Measurements from ENCODE around the gene DBT. TPM values are rescaled to one million over a fixed set of nuclear protein-coding genes. Genes with fewer than 3 reads are reported as not detected.
A peak's percentile ranks its signal among the peaks of the same experiment; 100 is the strongest.
"Not testable (repeated sequence)": the region's sequence is repeated elsewhere in the genome, so short reads cannot be mapped to it uniquely, and the experiment has no call there.

DBT gene
- polyA plus RNA-seq, 1 experiment: 11.4 TPM

GRCh38 chr1:100265562-100265930 lies 15.9 kb upstream of the DBT start:
- H3K9me3 ChIP-seq (ENCODE audit: control insufficient read depth, insufficient read depth, low read length): peaks cover 5% of the 10 kb centered on the region; the same call in 1 of the 2 replicates
- H3K4me3 ChIP-seq (ENCODE audit: low read depth, low read length): peak overlapping the region; percentile 89
- POLR2A ChIA-PET: interaction anchor here (0.5 to 1.8 kb wide), 8 partner anchors 16 to 452 kb away, joined by 3 to 11 read pairs (median 6); partner anchors contain the start of genes CDC14A, DBT, SASS6 and TRMT13
- CTCF ChIA-PET: interaction anchor here (1.1 to 1.6 kb wide), 3 partner anchors 194 to 603 kb away, joined by 3 to 5 read pairs (median 4); no protein-coding TSS in a partner anchor
- TF ChIP-seq, protein P1, sequence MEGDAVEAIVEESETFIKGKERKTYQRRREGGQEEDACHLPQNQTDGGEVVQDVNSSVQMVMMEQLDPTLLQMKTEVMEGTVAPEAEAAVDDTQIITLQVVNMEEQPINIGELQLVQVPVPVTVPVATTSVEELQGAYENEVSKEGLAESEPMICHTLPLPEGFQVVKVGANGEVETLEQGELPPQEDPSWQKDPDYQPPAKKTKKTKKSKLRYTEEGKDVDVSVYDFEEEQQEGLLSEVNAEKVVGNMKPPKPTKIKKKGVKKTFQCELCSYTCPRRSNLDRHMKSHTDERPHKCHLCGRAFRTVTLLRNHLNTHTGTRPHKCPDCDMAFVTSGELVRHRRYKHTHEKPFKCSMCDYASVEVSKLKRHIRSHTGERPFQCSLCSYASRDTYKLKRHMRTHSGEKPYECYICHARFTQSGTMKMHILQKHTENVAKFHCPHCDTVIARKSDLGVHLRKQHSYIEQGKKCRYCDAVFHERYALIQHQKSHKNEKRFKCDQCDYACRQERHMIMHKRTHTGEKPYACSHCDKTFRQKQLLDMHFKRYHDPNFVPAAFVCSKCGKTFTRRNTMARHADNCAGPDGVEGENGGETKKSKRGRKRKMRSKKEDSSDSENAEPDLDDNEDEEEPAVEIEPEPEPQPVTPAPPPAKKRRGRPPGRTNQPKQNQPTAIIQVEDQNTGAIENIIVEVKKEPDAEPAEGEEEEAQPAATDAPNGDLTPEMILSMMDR (IDR thresholded peaks at IDR 0.05; ENCODE audit: low read depth, low read length): no peak
- DNase-seq (ENCODE audit: low read depth, low spot score): no peak
- peak overlapping the region; percentile 68 for H3K27ac ChIP-seq (ENCODE audit: low read depth, low read length)
- no peaks in the 10 kb centered on the region for H3K27me3 ChIP-seq (ENCODE audit: control insufficient read depth, insufficient read depth, low read length)

GRCh38 chr1:100264081-100264480 lies 14.4 kb upstream of the DBT start:
- POLR2A ChIA-PET; H3K9me3 ChIP-seq (ENCODE audit: control insufficient read depth, insufficient read depth, low read length); H3K27me3 ChIP-seq (ENCODE audit: control insufficient read depth, insufficient read depth, low read length); H3K4me3 ChIP-seq (ENCODE audit: low read depth, low read length); CTCF ChIA-PET; DNase-seq (ENCODE audit: low read depth, low spot score); H3K27ac ChIP-seq (ENCODE audit: low read depth, low read length): not testable (repeated sequence)

DNA sequence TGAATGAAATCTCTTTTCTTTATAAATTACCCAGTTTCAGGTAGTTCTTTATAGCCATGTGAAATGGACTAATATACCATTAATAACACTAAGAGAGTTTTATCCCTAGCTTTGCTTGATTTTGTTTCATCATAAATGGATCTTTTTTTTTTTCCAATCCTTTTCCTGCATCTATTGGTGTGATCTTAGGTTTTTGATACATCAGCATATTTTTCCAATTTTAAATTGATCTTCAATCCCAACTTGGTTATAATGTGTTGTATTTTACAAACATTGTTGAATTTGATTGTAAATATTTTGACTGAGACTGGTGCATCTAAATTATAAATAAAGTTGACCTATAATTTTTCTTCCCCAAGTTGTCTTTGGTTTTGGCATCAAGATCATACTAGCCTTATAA lies 12.1 kb upstream of the DBT start:
- Histone ChIP-seq H3K4me3 (ENCODE audit: low read depth, low read length) (no peak overlapping the region), H3K27me3 (ENCODE audit: control insufficient read depth, insufficient read depth, low read length) (no peaks in the 10 kb centered on the region), H3K27ac (ENCODE audit: low read depth, low read length) (no peak overlapping the region), H3K9me3 (ENCODE audit: control insufficient read depth, insufficient read depth, low read length) (peaks cover 5% of the 10 kb centered on the region; the same call in 1 of the 2 replicates)
- TF ChIP-seq, protein P1 (IDR thresholded peaks at IDR 0.05; ENCODE audit: low read depth, low read length): no peak
- CTCF ChIA-PET: no interaction called here
- DNase-seq (ENCODE audit: low read depth, low spot score): no peak
- POLR2A ChIA-PET: interaction anchor here (0.7 kb wide), 1 partner anchor 12 kb away, joined by 5 read pairs; no protein-coding TSS in a partner anchor

DNA sequence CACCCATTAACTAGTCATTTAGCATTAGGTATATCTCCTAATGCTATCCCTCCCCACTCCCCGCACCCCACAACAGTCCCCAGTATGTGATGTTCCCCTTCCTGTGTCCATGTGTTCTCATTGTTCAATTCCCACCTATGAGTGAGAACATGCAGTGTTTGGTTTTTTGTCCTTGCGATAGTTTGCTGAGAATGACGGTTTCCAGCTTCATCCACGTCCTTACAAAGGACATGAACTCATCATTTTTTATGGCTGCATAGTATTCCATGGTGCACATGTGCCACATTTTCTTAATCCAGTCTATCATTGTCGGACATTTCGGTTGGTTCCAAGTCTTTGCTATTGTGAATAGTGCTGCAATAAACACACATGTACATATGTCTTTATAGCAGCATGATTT lies 8.8 kb upstream of the DBT start:
- H3K27ac ChIP-seq (ENCODE audit: low read depth, low read length); POLR2A ChIA-PET; DNase-seq (ENCODE audit: low read depth, low spot score); H3K4me3 ChIP-seq (ENCODE audit: low read depth, low read length); H3K27me3 ChIP-seq (ENCODE audit: control insufficient read depth, insufficient read depth, low read length); H3K9me3 ChIP-seq (ENCODE audit: control insufficient read depth, insufficient read depth, low read length); CTCF ChIA-PET: not testable (repeated sequence)

GRCh38 chr1:100256273-100256672 lies 6.6 kb upstream of the DBT start:
- POLR2A ChIA-PET; H3K27ac ChIP-seq (ENCODE audit: low read depth, low read length); H3K4me3 ChIP-seq (ENCODE audit: low read depth, low read length); H3K9me3 ChIP-seq (ENCODE audit: control insufficient read depth, insufficient read depth, low read length); DNase-seq (ENCODE audit: low read depth, low spot score); H3K27me3 ChIP-seq (ENCODE audit: control insufficient read depth, insufficient read depth, low read length); CTCF ChIA-PET: not testable (repeated sequence)

GRCh38 chr1:100253552-100253951 lies 3.9 kb upstream of the DBT start:
- Histone ChIP-seq H3K4me3 (ENCODE audit: low read depth, low read length) (no peak overlapping the region), H3K9me3 (ENCODE audit: control insufficient read depth, insufficient read depth, low read length) (no peaks in the 10 kb centered on the region), H3K27ac (ENCODE audit: low read depth, low read length) (no peak overlapping the region), H3K27me3 (ENCODE audit: control insufficient read depth, insufficient read depth, low read length) (peaks cover 4% of the 10 kb centered on the region)
- POLR2A ChIA-PET: no interaction called here
- TF ChIP-seq, protein P1 (IDR thresholded peaks at IDR 0.05; ENCODE audit: low read depth, low read length): no peak
- DNase-seq (ENCODE audit: low read depth, low spot score): no peak
- CTCF ChIA-PET: no interaction called here

- ChIA-PET CTCF (no interaction called here), POLR2A (no interaction called here)
- TF ChIP-seq, protein P1 (IDR thresholded peaks at IDR 0.05; ENCODE audit: low read depth, low read length): no peak
- Histone ChIP-seq H3K9me3 (ENCODE audit: control insufficient read depth, insufficient read depth, low read length) (no peaks in the 10 kb centered on the region), H3K27ac (ENCODE audit: low read depth, low read length) (no peak overlapping the region), H3K4me3 (ENCODE audit: low read depth, low read length) (no peak overlapping the region), H3K27me3 (ENCODE audit: control insufficient read depth, insufficient read depth, low read length) (peaks cover 4% of the 10 kb centered on the region)
- no peak for DNase-seq (ENCODE audit: low read depth, low spot score)
These were observed 3.3 kb upstream of the DBT start for GRCh38 chr1:100252901-100253300.

Data from AG04450 (cell line).